K562 (cell line): Measurements from ENCODE around the gene VPS45. TPM values are rescaled to one million over a fixed set of nuclear protein-coding genes. Genes with fewer than 3 reads are reported as not detected.

Experiments used
- AFF4 ChIP-seq: sonication (generic); formaldehyde crosslinking; IDR thresholded peaks from 2 replicates; pipeline ENCODE4 v1.8.0; 2023; ENCODE audit warnings: mild to moderate bottlenecking, missing genetic modification reagents
- BRF2 ChIP-seq: IDR thresholded peaks from 3 replicates; pipeline ENCODE4 v1.6.1; 2011; ENCODE audit warnings: borderline replicate concordance, mild to moderate bottlenecking; ENCODE audit not compliant: insufficient read length, insufficient read depth
- CTBP1 ChIP-seq: fragments of 450-650 bp; IDR thresholded peaks from 2 replicates; pipeline ENCODE4 v1.6.1; 2016; ENCODE audit warnings: borderline replicate concordance
- FOXK1 ChIP-seq: sonication (generic); formaldehyde crosslinking; IDR thresholded peaks from 2 replicates; pipeline ENCODE4 v1.8.0; 2022; ENCODE audit warnings: missing genetic modification reagents, mild to moderate bottlenecking, borderline replicate concordance
- HDAC2 ChIP-seq: fragments of 450-650 bp; IDR thresholded peaks from 2 replicates; pipeline ENCODE4 v1.6.1; 2016; ENCODE audit warnings: mild to moderate bottlenecking
- NCOR1 ChIP-seq: fragments of 450-650 bp; IDR thresholded peaks from 2 replicates; pipeline ENCODE4 v1.6.1; 2016; ENCODE audit warnings: mild to moderate bottlenecking, moderate library complexity
- RHOXF2B ChIP-seq: fragments of 250-450 bp; sonication (Bioruptor Pico); conservative IDR thresholded peaks from 2 replicates; pipeline ENCODE4 v1.5.1; 2021
- SOX6 ChIP-seq: fragments of 450-650 bp; IDR thresholded peaks from 2 replicates; pipeline ENCODE4 v1.6.1; 2014; ENCODE audit warnings: mild to moderate bottlenecking
- SRSF3 ChIP-seq: fragments of 200-400 bp; formaldehyde crosslinking; IDR thresholded peaks from 2 replicates; pipeline ENCODE4 v1.6.1; 2016; ENCODE audit warnings: mild to moderate bottlenecking, low read length, moderate library complexity; ENCODE audit not compliant: insufficient read depth
- THAP12 ChIP-seq: fragments of 250-450 bp; sonication (Bioruptor Pico); IDR thresholded peaks from 2 replicates; pipeline ENCODE4 v1.9.0; 2021; ENCODE audit warnings: mild to moderate bottlenecking, inconsistent platforms
- TRIM28 ChIP-seq: fragments of 450-650 bp; IDR thresholded peaks from 2 replicates; pipeline ENCODE4 v1.6.1; 2017
- ZFX ChIP-seq: sonication (generic); formaldehyde crosslinking; IDR thresholded peaks from 2 replicates; pipeline ENCODE4 v1.8.0; 2022; ENCODE audit warnings: mild to moderate bottlenecking, missing genetic modification reagents, moderate library complexity
- ZNF518B ChIP-seq: fragments of 250-450 bp; sonication (Bioruptor Pico); IDR thresholded peaks from 2 replicates; pipeline ENCODE4 v1.5.0; 2021; ENCODE audit warnings: mild to moderate bottlenecking, moderate library complexity
- ZNF830 ChIP-seq: fragments of 250-450 bp; sonication (Bioruptor Pico); IDR thresholded peaks from 2 replicates; pipeline ENCODE4 v1.5.0; 2021; ENCODE audit warnings: mild to moderate bottlenecking
- polyA plus RNA-seq, 8 experiments: library from polyadenylated mRNA; depleted of rRNA in 4 of 8; stranded (reverse) in 5 of 8; unstranded in 3 of 8; fragments of >200 nt; fragmentation: Nextera tagmentation in 2 of 8; fragmentation: Illumina TruSeq in 1 of 8; extraction: Ambion mirVana in 2 of 8; extraction: Trizol in 1 of 8; gene quantifications; 2 replicates each; pipeline versions ENCODE4 v1.2.1 to v1.2.3, GENCODE V29; 2011 to 2014; ENCODE audit warnings: inconsistent platforms in 1 of 8, missing spikeins in 1 of 8
- total RNA-seq, 7 experiments: library from RNA; depleted of rRNA in 6 of 7; stranded (reverse); fragments of >200 nt in 6 of 7; fragmentation: Illumina TruSeq in 2 of 7; extraction: Trizol in 2 of 7; gene quantifications; 2 replicates each; pipeline versions ENCODE4 v1.2.1 to v1.2.3, GENCODE V29; 2011 to 2021; ENCODE audit warnings: low replicate concordance in 1 of 7

VPS45 gene
- total and polyA plus RNA-seq, 9 of the 15 experiments (the other 6 are each of a cell fraction or from before 2014, with no cell fraction given): 17.9 to 48.2 (median 34.4) TPM

GRCh38 chr1:150144606-150145005, 77.0 kb downstream of the VPS45 start (continued):
- TF ChIP-seq ZNF518B (CRISPR knock-in tag): no peak
- TF ChIP-seq CTBP1: peak; percentile 84
- no peak for TF ChIP-seq AFF4 (CRISPR knock-in tag)
- no peak for TF ChIP-seq SRSF3
- no peak for TF ChIP-seq ZFX (CRISPR knock-in tag)
- TF ChIP-seq BRF2: no peak
- TF ChIP-seq THAP12: no peak
- TF ChIP-seq NCOR1: no peak
- no peak for TF ChIP-seq ZNF830 (CRISPR knock-in tag)
- no peak for TF ChIP-seq HDAC2
- no peak for TF ChIP-seq TRIM28
- TF ChIP-seq RHOXF2B (CRISPR knock-in tag): no peak
- TF ChIP-seq SOX6: peak; percentile 47; the same call in 1 of the 2 replicates
- no peak for TF ChIP-seq FOXK1 (CRISPR knock-in tag)
